Thoracic aorta (tissue), 2 donors: ENCODE results near the gene ALS2CL. TPM values are rescaled to one million over a fixed set of nuclear protein-coding genes. Genes with fewer than 3 reads are reported as not detected.

ENCODE experiments used
- ATAC-seq: fragments of 150-250 bp; one replicate; pipeline ENCODE4 v1.8.0; 2017; ENCODE audit warnings: low read depth; ENCODE audit not compliant: insufficient number of reproducible peaks, low FRiP score
- DNase-seq: peaks from one replicate; pipeline ENCODE4 v3.0.0-alpha.2; 2020; ENCODE audit warnings: low spot score
- H3K27ac ChIP-seq, 2 donors: fragments of 200-600 bp; sonication (generic); 1 replicate in 1 of 2; 2 replicates in 1 of 2; pipeline ENCODE4 v1.5.1; 2016; ENCODE audit warnings: mild to moderate bottlenecking in 2 of 2, moderate library complexity in 2 of 2
- H3K27me3 ChIP-seq: fragments of 200-600 bp; sonication (generic); replicated peaks from 2 replicates; pipeline ENCODE4 v1.6.0; 2016; ENCODE audit warnings: mild to moderate bottlenecking; ENCODE audit not compliant: insufficient read depth
- H3K36me3 ChIP-seq: fragments of 200-600 bp; sonication (generic); one replicate; pipeline ENCODE4 v1.5.1; 2016
- H3K4me1 ChIP-seq, 2 donors: fragments of 200-600 bp; sonication (generic); 1 replicate in 1 of 2; 2 replicates in 1 of 2; pipeline versions ENCODE4 v1.5.1 to v1.6.0; 2016; ENCODE audit warnings: low read depth in 2 of 2, mild to moderate bottlenecking in 1 of 2; ENCODE audit not compliant: control insufficient read depth in 1 of 2
- H3K4me3 ChIP-seq: fragments of 200-600 bp; sonication (generic); 2 replicates; pipeline ENCODE4 v1.5.1; 2016; ENCODE audit warnings: mild to moderate bottlenecking
- H3K9me3 ChIP-seq: fragments of 200-600 bp; sonication (generic); 2 replicates; pipeline ENCODE4 v1.5.1; 2016
- CTCF ChIP-seq: fragments of 200-600 bp; sonication (generic); IDR thresholded peaks from one replicate; pipeline ENCODE4 v1.5.1; 2019; ENCODE audit warnings: antibody characterized with exemption
- total RNA-seq, 2 donors: library from RNA; depleted of rRNA; stranded (reverse); fragments of >200 nt; gene quantifications; one replicate each; pipeline versions ENCODE4 v1.1.0 to v1.2.3, GENCODE V29; 2016

The ALS2CL gene
- total RNA-seq, 2 donors from 2014 or later: 25.2 to 41.7 TPM

GRCh38 chr3:46729038-46729437 is 35.6 kb upstream of the ALS2CL start:
- TF ChIP-seq CTCF: no peak
- H3K27me3 ChIP-seq: no peaks in the 10 kb centered on the region
- DNase-seq: no peak
- no peak for ATAC-seq
- no peak overlapping the region for H3K4me3 ChIP-seq
- no peaks in the 10 kb centered on the region for H3K9me3 ChIP-seq
- H3K27ac ChIP-seq: no peak overlapping the region
- H3K4me1 ChIP-seq: no peaks in the 10 kb centered on the region
- no peaks in the 10 kb centered on the region for H3K36me3 ChIP-seq

GRCh38 chr3:46725621-46726314 is 32.3 kb upstream of the ALS2CL start:
- Histone ChIP-seq H3K36me3 (no peaks in the 10 kb centered on the region), H3K27ac (no peak overlapping the region), H3K9me3 (no peaks in the 10 kb centered on the region), H3K4me3 (no peak overlapping the region), H3K27me3 (no peaks in the 10 kb centered on the region), H3K4me1 (no peaks in the 10 kb centered on the region)
- no peak for ATAC-seq
- no peak for DNase-seq
- TF ChIP-seq CTCF: no peak

- no peaks in the 10 kb centered on the region for H3K4me1 ChIP-seq
- DNase-seq (no peak), ATAC-seq (no peak)
Measured at GRCh38 chr3:46724424-46724823, 30.9 kb upstream of the ALS2CL start.

GRCh38 chr3:46722443-46722842 is 29.0 kb upstream of the ALS2CL start:
- TF ChIP-seq CTCF: no peak
- DNase-seq (no peak), ATAC-seq (no peak)
- Histone ChIP-seq H3K4me1 (no peaks in the 10 kb centered on the region), H3K9me3 (no peaks in the 10 kb centered on the region), H3K4me3 (no peak overlapping the region), H3K27me3 (no peaks in the 10 kb centered on the region), H3K27ac (no peak overlapping the region), H3K36me3 (no peaks in the 10 kb centered on the region)

More at GRCh38 chr3:46724424-46724823, 30.9 kb upstream of the ALS2CL start:
- TF ChIP-seq CTCF: no peak
- no peaks in the 10 kb centered on the region for H3K9me3 ChIP-seq
- no peaks in the 10 kb centered on the region for H3K36me3 ChIP-seq
- H3K27me3 ChIP-seq: no peaks in the 10 kb centered on the region
- H3K27ac ChIP-seq: no peak overlapping the region
- H3K4me3 ChIP-seq: no peak overlapping the region

- no peak overlapping the region for H3K27ac ChIP-seq
- DNase-seq: no peak
Measured at GRCh38 chr3:46721009-46721408, 27.5 kb upstream of the ALS2CL start.

More at GRCh38 chr3:46721009-46721408, 27.5 kb upstream of the ALS2CL start:
- H3K9me3 ChIP-seq: no peaks in the 10 kb centered on the region
- H3K27me3 ChIP-seq: no peaks in the 10 kb centered on the region
- TF ChIP-seq CTCF: no peak
- no peak overlapping the region for H3K4me3 ChIP-seq
- no peak for ATAC-seq
- no peaks in the 10 kb centered on the region for H3K36me3 ChIP-seq
- H3K4me1 ChIP-seq: no peaks in the 10 kb centered on the region
